Liver (tissue), 3 donors: ENCODE data around the gene TANGO6.

Source experiments
- CTCF ChIP-seq: fragments of 150-350 bp; IDR thresholded peaks from 2 replicates; pipeline ENCODE4 v1.5.1; 2017; ENCODE audit warnings: improper control_type of control experiment, low read depth, low read length; ENCODE audit not compliant: missing input control
- GABPA ChIP-seq, 2 donors: IDR thresholded peaks in 1 of 2; conservative IDR thresholded peaks in 1 of 2; 2 replicates each; pipeline ENCODE4 v1.6.1; 2016; ENCODE audit warnings: antibody characterized with exemption in 2 of 2, mild to moderate bottlenecking in 1 of 2, moderate library complexity in 1 of 2
- YY1 ChIP-seq: IDR thresholded peaks from 2 replicates; pipeline ENCODE4 v1.6.1; 2016; ENCODE audit warnings: antibody characterized with exemption, mild to moderate bottlenecking
- donor health status: healthy.
- donor health status: healthy.

GRCh38 chr16:68902969-68903345, 59.6 kb downstream of the TANGO6 start:
- TF ChIP-seq YY1, result no peak
- TF ChIP-seq CTCF, result no peak
- TF ChIP-seq GABPA (IDR thresholded peaks at IDR 0.05 in 1 of 2, conservative IDR thresholded peaks at IDR 0.05 in 1 of 2), result no peak
